Measurements from ENCODE around the gene VEGFB. TPM values are rescaled to one million over a fixed set of nuclear protein-coding genes. Genes with fewer than 3 reads are reported as not detected.

Gene VEGFB
- total RNA-seq, 1 experiment from 2014 or later, result 47.5 TPM

- TSS peak; percentile 39 for BruUV-seq (replicated peaks)
- CTCF ChIA-PET, result no interaction called here
Observed at GRCh38 chr11:64235437-64236161, 1.2 kb downstream of the VEGFB start.

More at GRCh38 chr11:64235437-64236161, 1.2 kb downstream of the VEGFB start:
- H3K27me3 ChIP-seq (ENCODE audit: insufficient read depth, low read length), result no peaks in the 10 kb centered on the region
- intact Hi-C loops (cut with micrococcal nuclease), result no loop called here
- H3K27ac ChIP-seq (ENCODE audit: low read depth, low read length), result peak overlapping the region; percentile 87
- H3K9me3 ChIP-seq (ENCODE audit: control insufficient read depth in 1 of 2, insufficient read depth in 1 of 2, low read depth in 1 of 2, low read length in 2 of 2), result no peaks in the 10 kb centered on the region
- ChIA-PET POLR2A (interaction anchor here (1.0 kb wide), 1 partner anchor 16 kb away, joined by 3 read pairs; no protein-coding TSS in a partner anchor), RAD21 (ENCODE audit: low non-redundant PET in 1 of 2, low total read pairs in 2 of 2, uncharacterized antibody in 2 of 2, unreplicated experiment in 2 of 2) (no interaction called here)
- H2AFZ ChIP-seq (ENCODE audit: low read depth, low read length, poor library complexity, severe bottlenecking), result no peak overlapping the region
- H3K9me2 ChIP-seq (ENCODE audit: insufficient read depth), result no peaks in the 10 kb centered on the region
- peak overlapping the region; percentile 55 to 79 for H3K4me3 ChIP-seq (replicated peaks in 1 of 2; ENCODE audit: low read depth in 1 of 2, low read length in 2 of 2)
- TF ChIP-seq CEBPB (IDR thresholded peaks at IDR 0.05; ENCODE audit: low read depth), result no peak
- TF ChIP-seq EZH2 (IDR thresholded peaks at IDR 0.05), result no peak
- TF ChIP-seq EGR1 (IDR thresholded peaks at IDR 0.05; ENCODE audit: low read depth), result no peak
- TF ChIP-seq ZNF274 (IDR thresholded peaks at IDR 0.05; ENCODE audit: low read depth, low read length), result no peak
- TF ChIP-seq REST (IDR thresholded peaks at IDR 0.05; ENCODE audit: low read depth), result no peak
- no peak for TF ChIP-seq CBX3 (IDR thresholded peaks at IDR 0.05; ENCODE audit: low read depth)
- no peak for TF ChIP-seq SP1 (IDR thresholded peaks at IDR 0.05; ENCODE audit: low read depth)
- no peak for TF ChIP-seq SIN3A (IDR thresholded peaks at IDR 0.05; ENCODE audit: low read depth)
- no peak for TF ChIP-seq FOSL1 (IDR thresholded peaks at IDR 0.05; ENCODE audit: low read depth)
- TF ChIP-seq EZH2phosphoT487 (IDR thresholded peaks at IDR 0.05; ENCODE audit: borderline replicate concordance), result no peak
- no peak for TF ChIP-seq ZFX (IDR thresholded peaks at IDR 0.05)
- no peak for TF ChIP-seq ATF3 (IDR thresholded peaks at IDR 0.05)
- TF ChIP-seq ELF1 (IDR thresholded peaks at IDR 0.05; ENCODE audit: borderline replicate concordance, low read depth), result no peak
- no peak for ATAC-seq
- peak overlapping the region; percentile 75 for H3K9ac ChIP-seq (ENCODE audit: low read length)
- peak overlapping the region; percentile 100 for H3K4me2 ChIP-seq (ENCODE audit: low read length)
- no peaks in the 10 kb centered on the region for H4K20me1 ChIP-seq (ENCODE audit: insufficient read depth)
- H3K4me1 ChIP-seq (ENCODE audit: control insufficient read depth in 1 of 2, insufficient read depth in 2 of 2, low read length in 2 of 2), result peaks cover 27 to 70% of the 10 kb centered on the region in 2 experiments
- H3K36me3 ChIP-seq (ENCODE audit: control insufficient read depth in 1 of 2, insufficient read depth in 2 of 2, low read length in 2 of 2), result 0 out of 4 replicates have a peak, but pooled peaks cover 0 to 8% of the 10 kb centered on the region in 2 experiments
- H3K79me2 ChIP-seq (ENCODE audit: insufficient read depth, low read length), result peaks cover 8% of the 10 kb centered on the region
- no peak for DNase-seq (ENCODE audit: low read depth, low spot score)
